Head of caudate nucleus (tissue), 42 donors: ENCODE results near the gene CMTM4.
A peak's percentile ranks its signal among the peaks of the same experiment; 100 is the strongest.
"Not testable (repeated sequence)": the region's sequence is repeated elsewhere in the genome, so short reads cannot be mapped to it uniquely, and the experiment has no call there.

ENCODE experiments used
- DNase-seq, 42 donors: peaks; one replicate each; pipeline versions ENCODE4 v3.0.0 to v3.0.0-alpha.2; 2020 to 2021; ENCODE audit warnings: mixed read lengths in 7 of 42
- intact Hi-C: fragments of 100-400 bp; cut with DNase I; formaldehyde crosslinking; loops from one replicate; pipeline ENCODE4 v1.15.0; 2022

The CMTM4 gene

GRCh38 chr16:66712512-66712911, 16.0 kb upstream of the CMTM4 start:
- DNase-seq = peak in 1 of 42 donors; percentile 19
- intact Hi-C loops = loop anchor here (10.0 kb wide), 1 partner anchor 108 kb away; the partner anchor contains the start of gene CMTM3

DNA sequence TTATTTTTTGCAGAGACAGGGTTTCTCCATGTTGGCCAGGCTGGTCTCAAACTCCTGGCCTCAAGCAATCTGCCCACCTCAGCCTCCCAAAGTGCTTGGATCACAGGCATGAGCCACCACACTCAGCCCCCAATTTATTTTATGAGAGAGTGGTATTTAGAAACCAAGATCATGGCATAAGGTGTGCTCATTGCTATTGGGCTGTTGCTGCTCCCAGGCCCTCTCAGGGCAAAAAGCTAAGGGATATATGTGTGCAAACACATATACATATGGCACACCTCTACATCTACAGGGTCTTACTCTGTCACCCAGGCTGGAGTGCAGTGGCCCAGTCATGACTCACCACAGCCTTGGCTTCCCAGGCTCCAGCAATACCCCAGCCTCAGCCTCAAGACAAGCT, 15.0 kb upstream of the CMTM4 start:
- intact Hi-C loops = loop anchor here (10.0 kb wide), 1 partner anchor 107 kb away; the partner anchor contains the start of gene CMTM3
- no peak for DNase-seq

DNA sequence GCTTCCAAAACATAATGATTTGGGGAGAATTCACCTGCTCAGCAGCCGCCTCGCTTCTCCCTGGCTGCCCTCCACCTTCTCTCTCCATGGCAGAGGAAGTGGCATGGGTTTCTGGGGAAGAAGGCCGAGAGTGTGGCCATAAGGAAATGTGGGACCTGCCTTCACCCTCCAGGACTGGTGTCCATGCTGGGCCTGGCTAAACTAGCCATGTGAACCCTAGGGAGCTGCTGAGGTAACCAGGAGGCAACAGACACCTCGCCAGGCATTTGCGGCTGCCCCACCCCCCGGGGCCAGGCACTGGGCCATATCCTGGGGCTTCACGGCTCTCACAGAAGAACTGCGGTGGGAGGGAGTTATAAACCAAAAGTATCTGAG, 9.9 kb upstream of the CMTM4 start:
- DNase-seq = peak in 3 of 42 donors; percentile 15 to 55 (median 22)
- intact Hi-C loops = no loop called here

DNA sequence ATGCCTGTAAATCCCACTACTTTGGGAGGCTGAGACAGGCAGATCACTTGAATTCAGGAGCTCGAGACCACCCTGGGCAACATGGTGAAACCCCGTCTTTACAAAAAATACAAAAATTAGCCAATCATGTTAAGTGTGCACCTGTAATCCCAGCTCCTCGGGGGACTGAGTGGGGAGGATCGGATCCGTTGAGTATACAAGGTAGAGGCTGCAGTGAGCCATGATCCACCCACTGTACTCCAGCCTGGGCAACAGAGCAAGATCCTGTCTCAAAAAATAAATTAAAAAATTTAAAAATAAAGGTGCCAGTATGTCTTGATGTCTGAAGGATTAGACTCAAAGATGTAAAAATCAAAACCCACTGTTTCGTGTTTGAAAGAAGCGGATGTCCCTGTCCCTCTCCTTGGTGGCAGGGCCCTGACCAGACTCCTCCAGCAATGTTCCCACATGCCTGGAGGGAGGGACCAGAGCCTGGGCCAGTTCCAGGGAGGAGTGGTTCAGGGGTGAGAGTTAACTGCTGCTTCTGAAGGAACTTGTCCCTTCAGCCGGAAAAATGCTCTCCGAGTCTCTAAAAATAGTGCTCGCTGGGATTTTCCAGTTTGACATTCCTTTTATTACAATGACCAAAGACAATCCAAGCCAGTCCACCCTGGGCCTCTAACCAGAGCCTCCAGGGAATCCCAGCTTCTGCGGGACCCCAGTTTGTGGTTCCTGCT, 9.4 kb upstream of the CMTM4 start:
- intact Hi-C loops = no loop called here
- peak in 14 of 42 donors; percentile 13 to 55 (median 32) for DNase-seq

GRCh38 chr16:66703406-66704215, 7.1 kb upstream of the CMTM4 start:
- DNase-seq = no peak
- intact Hi-C loops = no loop called here

DNA sequence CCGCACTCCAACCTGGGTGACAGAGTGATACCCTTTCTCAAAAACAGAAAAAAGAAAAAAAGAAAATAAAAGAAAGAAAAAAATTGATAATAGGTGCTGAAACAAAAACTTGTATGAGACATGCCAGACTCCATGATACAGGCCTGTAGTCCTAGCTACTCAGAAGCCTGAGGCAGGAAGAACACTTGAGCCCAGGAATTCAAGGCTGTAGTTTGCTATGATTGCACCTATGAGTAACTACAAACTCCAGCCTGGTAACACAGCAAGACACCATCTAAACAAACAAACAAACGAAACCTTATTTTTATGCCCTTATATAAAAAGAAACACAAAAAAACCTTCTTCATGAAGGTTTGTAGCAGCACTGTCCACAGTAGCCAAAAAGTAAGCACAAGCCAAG, 5.0 kb upstream of the CMTM4 start:
- intact Hi-C loops = no loop called here
- DNase-seq = no peak

DNA sequence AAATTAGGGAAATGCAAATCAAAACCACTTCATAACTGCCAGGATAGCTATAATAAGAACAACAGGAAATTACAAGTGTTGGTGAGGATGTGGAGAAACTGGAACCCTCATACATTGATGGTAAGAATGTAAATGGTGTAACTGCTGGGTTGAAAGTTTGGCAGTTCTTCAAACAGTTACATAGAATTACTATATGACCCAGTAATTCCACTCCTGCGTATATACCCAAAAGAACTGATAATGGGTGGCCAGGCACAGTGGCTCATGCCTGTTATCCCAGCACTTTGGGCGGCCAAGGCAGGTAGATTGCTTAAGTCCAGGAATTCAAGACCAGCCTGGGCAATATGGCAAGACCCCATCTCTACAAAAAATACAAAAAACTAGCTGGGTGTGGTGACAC, 4.5 kb upstream of the CMTM4 start:
- intact Hi-C loops = no loop called here
- peak in 1 of 42 donors; percentile 13 for DNase-seq

DNA sequence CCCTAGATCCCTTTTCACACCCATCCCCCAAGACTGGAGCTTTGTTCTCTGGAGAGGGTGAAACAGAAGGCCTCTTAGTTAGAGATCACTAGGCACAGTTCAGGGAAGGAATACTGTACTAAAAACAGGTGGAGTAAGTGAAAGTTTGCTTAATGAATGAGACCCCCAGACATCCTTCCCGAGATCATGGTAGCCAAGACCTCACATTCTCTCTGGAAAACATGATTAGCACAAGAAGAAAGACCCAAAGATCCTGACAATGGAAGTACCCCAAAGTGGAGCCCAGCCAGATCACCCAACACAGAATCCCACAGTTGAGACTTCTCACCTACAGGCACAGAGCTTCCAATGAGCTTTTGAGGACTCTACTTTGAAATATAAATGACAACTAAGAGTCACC, 3.4 kb upstream of the CMTM4 start:
- DNase-seq = peak in 1 of 42 donors; percentile 30
- intact Hi-C loops = no loop called here

- DNase-seq = peak in 2 of 42 donors; percentile 16 to 29
- intact Hi-C loops = no loop called here
Measured at GRCh38 chr16:66698046-66698445, 1.5 kb upstream of the CMTM4 start.

GRCh38 chr16:66695935-66696668, 441 bp downstream of the CMTM4 start:
- DNase-seq = peak in 30 of 42 donors; percentile 15 to 60 (median 32)
- intact Hi-C loops = no loop called here

DNA sequence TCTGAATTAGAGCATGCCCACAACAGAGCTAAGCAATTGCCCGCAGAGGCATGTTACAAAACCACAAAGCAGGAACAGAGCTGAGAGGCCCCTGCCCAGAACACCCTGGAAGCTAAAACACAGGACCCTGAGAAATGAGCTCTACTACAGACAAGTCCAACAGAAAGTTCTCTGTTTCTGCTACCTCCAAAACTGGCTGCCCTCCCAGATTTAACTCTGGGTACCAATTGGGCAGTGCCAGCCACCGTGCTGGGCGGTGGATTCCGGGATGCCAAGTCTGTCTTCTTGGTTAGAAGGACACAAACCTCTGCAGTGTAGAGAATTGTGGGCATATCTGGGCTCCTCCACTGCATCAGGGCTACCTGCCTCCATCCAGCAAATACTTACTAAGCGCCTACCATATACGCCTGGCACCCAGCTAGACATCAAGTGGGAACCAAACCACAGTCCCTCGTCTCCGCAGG, 1.0 kb downstream of the CMTM4 start:
- intact Hi-C loops = no loop called here
- peak in 34 of 42 donors; percentile 8 to 72 (median 43) for DNase-seq

DNA sequence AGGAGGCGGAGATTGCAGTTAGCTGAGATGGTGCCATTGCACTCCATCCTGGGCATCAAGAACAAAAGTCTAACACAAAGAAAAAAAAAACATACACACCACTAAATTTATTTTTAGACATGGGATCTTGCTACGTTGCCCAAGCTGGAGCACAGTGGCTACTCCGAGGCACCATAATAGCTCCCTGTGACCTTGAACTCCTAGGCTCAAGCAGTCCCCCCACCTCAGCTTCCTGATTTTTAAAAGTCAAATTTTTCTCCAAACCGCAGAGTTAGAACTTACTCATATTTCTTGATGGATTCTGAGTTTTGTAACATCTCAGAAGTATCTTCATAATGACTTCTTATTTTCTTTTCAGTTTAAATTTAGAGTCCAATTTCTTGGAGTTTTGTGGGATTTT, 3.4 kb downstream of the CMTM4 start:
- peak in 2 of 42 donors; percentile 2 to 11 for DNase-seq
- intact Hi-C loops = no loop called here

GRCh38 chr16:66692341-66692740, 4.2 kb downstream of the CMTM4 start:
- intact Hi-C loops = no loop called here
- DNase-seq = peak in 4 of 42 donors; percentile 7 to 19 (median 14)

GRCh38 chr16:66691234-66691633, 5.3 kb downstream of the CMTM4 start:
- DNase-seq = peak in 4 of 42 donors; percentile 2 to 16 (median 10)
- intact Hi-C loops = no loop called here

DNA sequence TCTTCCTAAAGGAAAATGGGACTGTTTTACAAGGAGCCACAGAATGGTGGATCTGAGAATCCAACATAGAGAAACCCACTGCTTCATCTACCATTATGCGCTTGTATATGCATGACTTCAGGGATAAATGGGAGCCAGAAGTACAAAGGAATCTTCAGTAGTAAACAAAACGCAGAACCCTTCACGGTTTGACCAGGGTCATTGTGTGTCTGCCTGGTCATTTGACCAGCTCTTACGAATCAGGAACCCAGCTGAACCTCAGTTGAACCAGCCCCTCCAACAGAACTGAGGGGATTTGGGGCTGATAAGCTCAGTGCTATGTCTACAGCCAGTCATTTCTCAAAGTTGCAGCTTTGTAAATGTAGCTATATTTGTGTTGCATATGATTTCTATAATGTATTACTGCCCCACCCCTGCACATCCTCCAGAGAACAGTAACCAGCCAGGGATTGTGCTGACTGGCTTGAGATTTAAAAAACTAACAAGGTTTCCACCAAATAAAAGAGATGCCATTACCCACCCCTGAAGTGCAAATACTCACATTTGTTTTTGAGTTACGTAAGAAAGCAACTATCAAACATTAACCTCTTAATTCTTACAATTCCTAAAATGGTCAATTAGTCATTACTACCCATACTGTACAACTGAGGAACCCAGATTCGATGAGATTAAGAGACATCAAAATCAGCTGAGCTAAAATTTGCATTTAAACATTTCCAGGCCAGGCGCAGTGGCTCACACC, 6.3 kb downstream of the CMTM4 start:
- DNase-seq = peak in 15 of 42 donors; percentile 15 to 71 (median 32)
- intact Hi-C loops = no loop called here

DNA sequence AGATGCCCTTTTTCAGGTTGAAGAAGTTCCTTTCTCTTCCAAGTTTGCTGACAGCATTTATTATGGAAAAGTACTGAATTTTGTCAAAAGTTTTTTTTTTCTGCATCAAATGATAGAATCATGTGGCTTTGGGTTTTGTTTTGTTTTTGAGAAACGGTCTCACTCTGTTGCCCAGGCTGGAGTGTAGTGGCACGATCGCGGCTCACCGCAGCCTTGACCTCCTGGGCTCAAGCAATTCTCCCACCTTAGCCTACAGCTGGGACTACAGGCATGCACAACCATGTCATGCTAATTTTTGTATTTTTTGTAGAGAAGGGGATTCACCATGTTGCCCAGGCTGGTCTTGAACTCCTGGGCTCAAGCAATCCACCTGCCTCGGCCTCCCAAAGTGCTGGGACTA, 7.3 kb downstream of the CMTM4 start:
- intact Hi-C loops = no loop called here
- peak in 3 of 42 donors; percentile 22 to 31 (median 27) for DNase-seq

GRCh38 chr16:66687906-66688625, 8.5 kb downstream of the CMTM4 start:
- intact Hi-C loops = no loop called here
- peak in 1 of 42 donors; percentile 12 for DNase-seq

DNA sequence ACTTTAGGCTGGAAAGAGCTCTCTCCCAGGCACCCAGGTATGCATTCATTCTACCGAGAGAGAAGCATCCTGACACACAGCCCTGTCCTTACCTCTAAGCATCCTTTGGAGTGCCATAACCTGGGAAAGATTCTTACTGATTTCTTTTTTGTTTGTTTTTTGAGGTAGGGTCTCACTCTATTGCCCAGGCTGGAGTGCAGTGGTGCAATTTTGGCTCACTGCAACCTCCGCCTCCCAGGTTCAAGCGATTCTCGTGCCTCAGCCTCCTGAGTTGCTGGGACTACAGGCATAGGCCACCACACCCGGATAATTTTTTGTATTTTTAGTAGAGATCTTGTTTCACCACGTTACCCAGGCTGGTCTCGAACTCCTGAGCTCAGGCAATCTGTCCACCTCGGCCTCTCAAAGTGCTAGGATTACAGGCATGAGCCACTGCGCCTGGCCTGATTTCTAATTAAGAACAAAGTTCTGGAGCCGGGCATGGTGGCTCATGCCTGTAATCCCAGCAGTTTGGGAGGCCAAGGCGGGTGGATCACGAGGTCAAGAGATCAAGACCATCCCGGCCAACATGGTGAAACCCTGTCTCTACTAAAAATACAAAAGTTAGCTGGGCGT, 10.9 kb downstream of the CMTM4 start:
- intact Hi-C loops = not testable (repeated sequence)
- DNase-seq = peak in 2 of 42 donors; percentile 26 to 27
